ENCODE data around the gene CDKAL1. TPM values are rescaled to one million over a fixed set of nuclear protein-coding genes. Genes with fewer than 3 reads are reported as not detected.
"Not testable (repeated sequence)": the region's sequence is repeated elsewhere in the genome, so short reads cannot be mapped to it uniquely, and the experiment has no call there.

CDKAL1 gene
- total RNA-seq, 2 experiments from 2014 or later = 21.2 to 23.0 TPM

- CTCF ChIA-PET = no interaction called here
- no peaks in the 10 kb centered on the region for H3K4me1 Mint-ChIP-seq
- H3K9me3 Mint-ChIP-seq = no peaks in the 10 kb centered on the region
- H3K27ac Mint-ChIP-seq = no peak overlapping the region
- POLR2A ChIA-PET = no interaction called here
- H3K27me3 Mint-ChIP-seq = no peaks in the 10 kb centered on the region
- no peak for DNase-seq
- peaks cover 4% of the 10 kb centered on the region for H3K36me3 Mint-ChIP-seq (ENCODE audit: low read depth)
- no peak overlapping the region for H3K4me3 Mint-ChIP-seq
Observed at GRCh38 chr6:21087188-21087587, 552.9 kb downstream of the CDKAL1 start.

DNA sequence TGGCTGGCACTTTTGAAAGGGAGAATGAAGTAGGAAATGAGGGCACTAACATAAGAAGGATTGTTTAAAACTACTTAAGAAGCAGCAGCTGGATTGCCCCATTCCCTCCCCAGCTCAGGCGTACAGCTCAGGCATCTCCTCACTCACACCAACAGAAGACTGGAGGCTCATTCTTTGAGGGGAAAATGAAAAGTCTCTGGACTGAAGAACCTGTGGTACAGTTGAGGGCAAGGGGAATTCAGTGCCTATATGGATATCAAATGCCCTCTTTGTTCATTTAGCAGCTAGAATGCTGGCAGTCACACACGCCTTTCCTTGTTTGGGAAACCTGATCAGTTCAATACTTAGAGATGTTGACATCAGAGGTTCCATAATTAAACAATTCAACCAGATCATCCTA is 557.2 kb downstream of the CDKAL1 start:
- POLR2A ChIA-PET = no interaction called here
- CTCF ChIA-PET = no interaction called here
- DNase-seq = no peak
- peaks cover 15% of the 10 kb centered on the region for H3K36me3 Mint-ChIP-seq (ENCODE audit: low read depth)
- no peak overlapping the region for H3K27ac Mint-ChIP-seq
- no peak overlapping the region for H3K4me3 Mint-ChIP-seq
- no peaks in the 10 kb centered on the region for H3K4me1 Mint-ChIP-seq
- no peaks in the 10 kb centered on the region for H3K27me3 Mint-ChIP-seq
- no peaks in the 10 kb centered on the region for H3K9me3 Mint-ChIP-seq

DNA sequence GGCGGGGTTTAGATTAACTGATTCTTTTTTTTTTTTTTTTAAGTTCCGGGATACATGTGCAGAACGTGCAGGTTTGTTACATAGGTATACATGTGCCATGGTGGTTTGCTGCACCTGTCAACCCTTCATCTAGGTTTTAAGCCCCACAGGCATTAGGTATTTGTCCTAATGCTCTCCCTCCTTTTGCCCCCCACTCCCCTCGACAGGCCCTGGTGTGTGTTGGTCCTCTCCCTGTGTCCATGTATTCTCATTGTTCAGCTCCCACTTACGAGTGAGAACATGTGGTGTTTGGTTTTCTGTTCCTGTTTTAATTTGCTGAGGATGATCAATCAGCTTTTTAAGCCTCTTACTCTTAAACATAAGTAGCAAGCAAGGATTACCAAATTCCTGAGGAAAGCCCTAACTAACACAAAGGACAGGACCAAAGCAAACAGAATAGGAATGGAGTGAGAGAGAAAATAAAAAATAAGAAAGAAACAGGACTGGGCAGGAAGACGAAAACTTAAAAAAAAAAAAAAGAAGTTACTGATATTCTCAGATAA is 558.0 kb downstream of the CDKAL1 start:
- H3K27me3 Mint-ChIP-seq, DNase-seq, H3K27ac Mint-ChIP-seq, H3K9me3 Mint-ChIP-seq, H3K4me1 Mint-ChIP-seq, POLR2A ChIA-PET, H3K4me3 Mint-ChIP-seq, CTCF ChIA-PET: not testable (repeated sequence)
- peaks cover 10% of the 10 kb centered on the region for H3K36me3 Mint-ChIP-seq (ENCODE audit: low read depth)

GRCh38 chr6:21095462-21095861 is 561.2 kb downstream of the CDKAL1 start:
- peaks cover 10% of the 10 kb centered on the region for H3K36me3 Mint-ChIP-seq (ENCODE audit: low read depth)
- ChIA-PET POLR2A (no interaction called here), CTCF (no interaction called here)
- H3K4me3 Mint-ChIP-seq = no peak overlapping the region
- no peaks in the 10 kb centered on the region for H3K27me3 Mint-ChIP-seq
- peaks cover 6% of the 10 kb centered on the region for H3K4me1 Mint-ChIP-seq
- H3K27ac Mint-ChIP-seq = no peak overlapping the region
- no peak for DNase-seq
- H3K9me3 Mint-ChIP-seq = no peaks in the 10 kb centered on the region

DNA sequence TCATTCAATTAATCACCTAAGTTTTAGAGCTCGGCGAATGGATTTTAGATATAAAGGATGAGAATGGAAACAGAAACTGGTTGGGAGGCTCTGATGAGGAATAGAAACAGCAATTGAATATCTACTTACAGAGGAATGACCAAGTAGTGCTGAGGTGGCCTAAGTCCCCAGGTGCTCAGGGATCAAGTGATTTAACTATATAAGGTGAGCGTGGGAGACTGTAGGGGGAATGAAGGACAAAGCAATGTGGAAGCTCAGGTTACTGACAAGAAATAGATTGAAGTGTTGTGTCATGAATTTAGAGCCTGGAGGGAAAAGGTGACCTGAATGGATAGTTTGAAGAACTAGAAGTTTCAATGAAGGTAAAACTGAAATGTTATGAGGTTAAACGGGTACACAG is 563.9 kb downstream of the CDKAL1 start:
- H3K27ac Mint-ChIP-seq = no peak overlapping the region
- H3K27me3 Mint-ChIP-seq = no peaks in the 10 kb centered on the region
- no peak overlapping the region for H3K4me3 Mint-ChIP-seq
- no peak for DNase-seq
- ChIA-PET POLR2A (no interaction called here), CTCF (interaction anchor here (1.2 kb wide), 1 partner anchor 24 kb away, joined by 4 read pairs; no protein-coding TSS in a partner anchor)
- H3K36me3 Mint-ChIP-seq (ENCODE audit: low read depth) = peaks cover 2% of the 10 kb centered on the region
- H3K4me1 Mint-ChIP-seq = peaks cover 12% of the 10 kb centered on the region
- no peaks in the 10 kb centered on the region for H3K9me3 Mint-ChIP-seq

- Mint-ChIP-seq H3K4me1 (peaks cover 12% of the 10 kb centered on the region), H3K27ac (no peak overlapping the region), H3K4me3 (no peak overlapping the region), H3K36me3 (ENCODE audit: low read depth) (no peaks in the 10 kb centered on the region), H3K9me3 (no peaks in the 10 kb centered on the region), H3K27me3 (no peaks in the 10 kb centered on the region)
- CTCF ChIA-PET = interaction anchor here (1.2 kb wide), 1 partner anchor 23 kb away, joined by 4 read pairs; no protein-coding TSS in a partner anchor
- DNase-seq = no peak
- POLR2A ChIA-PET = no interaction called here
Observed at GRCh38 chr6:21098744-21099143, 564.5 kb downstream of the CDKAL1 start.

- no peak for DNase-seq
- no peaks in the 10 kb centered on the region for H3K9me3 Mint-ChIP-seq
- H3K27ac Mint-ChIP-seq = no peak overlapping the region
- no peaks in the 10 kb centered on the region for H3K36me3 Mint-ChIP-seq (ENCODE audit: low read depth)
- peaks cover 12% of the 10 kb centered on the region for H3K4me1 Mint-ChIP-seq
- H3K4me3 Mint-ChIP-seq = no peak overlapping the region
- POLR2A ChIA-PET = no interaction called here
- CTCF ChIA-PET = no interaction called here
- no peaks in the 10 kb centered on the region for H3K27me3 Mint-ChIP-seq
Observed at GRCh38 chr6:21099338-21100314, 565.4 kb downstream of the CDKAL1 start.

- CTCF ChIA-PET = no interaction called here
- Mint-ChIP-seq H3K27me3 (no peaks in the 10 kb centered on the region), H3K4me1 (peaks cover 12% of the 10 kb centered on the region), H3K27ac (no peak overlapping the region), H3K4me3 (no peak overlapping the region), H3K9me3 (no peaks in the 10 kb centered on the region), H3K36me3 (ENCODE audit: low read depth) (no peaks in the 10 kb centered on the region)
- no peak for DNase-seq
- POLR2A ChIA-PET = no interaction called here
Observed at GRCh38 chr6:21100991-21101390, 566.7 kb downstream of the CDKAL1 start.

DNA sequence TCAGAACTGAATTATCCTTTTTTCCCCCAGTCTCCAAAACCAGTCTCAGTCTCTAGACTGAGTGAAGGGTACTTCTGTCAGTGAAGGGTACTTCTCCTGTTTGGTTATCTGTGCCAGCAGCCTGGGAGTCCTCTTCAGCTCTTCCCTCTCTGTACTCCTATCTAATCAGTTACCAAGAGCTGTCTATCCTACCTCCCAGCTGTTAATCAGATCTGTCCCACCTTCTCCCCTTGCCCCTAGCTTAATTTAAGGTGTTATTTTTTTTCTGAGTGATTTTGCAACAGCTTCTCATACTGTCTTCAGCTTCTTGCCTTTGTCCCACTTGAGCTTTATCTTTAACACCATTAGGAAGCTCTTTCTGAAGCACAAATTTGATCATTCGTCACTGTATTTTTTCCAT is 567.4 kb downstream of the CDKAL1 start:
- Mint-ChIP-seq H3K9me3 (no peaks in the 10 kb centered on the region), H3K27me3 (no peaks in the 10 kb centered on the region), H3K36me3 (ENCODE audit: low read depth) (no peaks in the 10 kb centered on the region), H3K27ac (no peak overlapping the region), H3K4me1 (peaks cover 14% of the 10 kb centered on the region), H3K4me3 (no peak overlapping the region)
- ChIA-PET CTCF (no interaction called here), POLR2A (no interaction called here)
- no peak for DNase-seq

DNA sequence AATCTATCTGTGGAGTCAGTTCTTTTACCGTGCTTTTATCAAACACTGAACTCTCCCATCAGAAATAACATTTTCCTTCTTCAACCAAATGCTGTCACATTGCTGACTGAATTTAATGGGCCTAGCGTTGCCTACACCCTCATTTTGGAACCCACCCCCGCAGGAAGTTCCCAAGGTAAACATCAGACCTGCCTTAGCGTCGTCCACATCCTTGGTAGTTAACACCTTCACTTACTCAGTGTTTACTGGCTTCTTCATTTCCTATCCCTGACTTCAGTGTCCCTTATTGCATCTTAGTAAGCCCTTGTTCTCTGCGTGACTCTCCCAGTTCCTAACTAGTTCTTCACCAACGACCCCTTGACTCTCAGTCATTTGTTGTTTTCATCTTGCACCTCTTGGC is 567.9 kb downstream of the CDKAL1 start:
- H3K4me3 Mint-ChIP-seq = no peak overlapping the region
- H3K36me3 Mint-ChIP-seq (ENCODE audit: low read depth) = no peaks in the 10 kb centered on the region
- CTCF ChIA-PET = no interaction called here
- DNase-seq = no peak
- H3K27ac Mint-ChIP-seq = no peak overlapping the region
- POLR2A ChIA-PET = no interaction called here
- no peaks in the 10 kb centered on the region for H3K9me3 Mint-ChIP-seq
- H3K27me3 Mint-ChIP-seq = no peaks in the 10 kb centered on the region
- H3K4me1 Mint-ChIP-seq = peaks cover 14% of the 10 kb centered on the region

DNA sequence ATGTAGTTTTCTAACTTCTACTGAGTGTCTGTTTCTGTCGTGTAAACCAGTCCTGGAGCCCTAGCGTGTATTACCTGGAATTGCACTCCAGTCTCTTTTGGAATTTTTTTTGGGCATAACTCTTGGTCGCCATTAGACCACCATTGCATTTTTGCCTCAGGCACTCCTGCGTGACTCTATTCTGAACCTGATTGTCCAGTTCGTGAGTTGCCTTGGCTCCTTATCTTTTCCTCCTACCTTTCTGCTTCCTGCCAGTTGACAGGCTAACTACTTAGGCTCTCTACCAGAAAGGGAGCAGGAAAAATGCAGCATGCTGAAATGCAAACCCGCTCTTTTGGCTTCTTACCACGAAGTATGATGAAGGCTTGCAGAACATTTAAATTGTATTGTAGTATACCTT is 568.4 kb downstream of the CDKAL1 start:
- Mint-ChIP-seq H3K4me1 (peaks cover 14% of the 10 kb centered on the region), H3K36me3 (ENCODE audit: low read depth) (no peaks in the 10 kb centered on the region), H3K27me3 (no peaks in the 10 kb centered on the region), H3K4me3 (no peak overlapping the region), H3K9me3 (no peaks in the 10 kb centered on the region), H3K27ac (no peak overlapping the region)
- CTCF ChIA-PET = no interaction called here
- DNase-seq = no peak
- POLR2A ChIA-PET = no interaction called here

DNA sequence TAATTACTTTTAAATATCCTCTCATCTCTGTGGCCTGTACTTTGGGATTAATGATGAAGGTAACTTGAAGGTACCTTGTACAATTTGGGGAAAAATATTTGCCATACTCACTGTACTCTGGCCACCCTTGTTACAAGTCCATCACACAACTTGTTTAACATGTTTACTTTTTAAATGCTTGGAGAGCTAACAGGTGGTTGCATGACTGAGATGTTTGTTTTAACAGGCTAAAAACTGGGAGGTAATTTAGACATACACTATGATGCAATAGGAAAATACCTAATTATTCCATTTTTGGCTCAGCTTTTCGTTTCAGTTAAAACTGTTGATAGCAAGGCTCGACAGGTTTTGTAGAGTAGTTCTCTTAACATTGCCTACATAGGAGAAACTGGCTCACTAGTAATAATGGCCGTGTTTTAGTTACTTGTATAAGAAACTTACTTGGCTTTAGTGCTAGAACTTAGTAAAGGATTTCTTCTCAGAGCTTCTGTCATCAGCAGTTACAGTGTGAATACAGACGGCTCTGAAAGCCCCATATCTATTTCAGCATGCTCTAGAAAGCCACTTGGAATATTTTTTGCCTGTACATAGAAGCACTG is 569.5 kb downstream of the CDKAL1 start:
- H3K27ac Mint-ChIP-seq = no peak overlapping the region

GRCh38 chr6:21104288-21104687 is 570.0 kb downstream of the CDKAL1 start:
- H3K4me3 Mint-ChIP-seq = no peak overlapping the region
- no peak overlapping the region for H3K27ac Mint-ChIP-seq
- peaks cover 4% of the 10 kb centered on the region for H3K36me3 Mint-ChIP-seq (ENCODE audit: low read depth)
- H3K9me3 Mint-ChIP-seq = no peaks in the 10 kb centered on the region
- H3K4me1 Mint-ChIP-seq = peaks cover 19% of the 10 kb centered on the region
- ChIA-PET CTCF (no interaction called here), POLR2A (no interaction called here)
- H3K27me3 Mint-ChIP-seq = no peaks in the 10 kb centered on the region
- DNase-seq = no peak

More for the DNA sequence above, 569.5 kb downstream of the CDKAL1 start:
- Mint-ChIP-seq H3K9me3 (no peaks in the 10 kb centered on the region), H3K36me3 (ENCODE audit: low read depth) (peaks cover 4% of the 10 kb centered on the region), H3K27me3 (no peaks in the 10 kb centered on the region), H3K4me1 (peaks cover 19% of the 10 kb centered on the region), H3K4me3 (no peak overlapping the region)
- DNase-seq = no peak
- CTCF ChIA-PET = no interaction called here
- POLR2A ChIA-PET = no interaction called here

- Mint-ChIP-seq H3K9me3 (no peaks in the 10 kb centered on the region), H3K27ac (peak overlapping the region; percentile 53)
- CTCF ChIA-PET = no interaction called here
Observed at GRCh38 chr6:21107796-21108195, 573.5 kb downstream of the CDKAL1 start.

More at GRCh38 chr6:21107796-21108195, 573.5 kb downstream of the CDKAL1 start:
- H3K4me3 Mint-ChIP-seq = no peak overlapping the region
- no peaks in the 10 kb centered on the region for H3K27me3 Mint-ChIP-seq
- H3K4me1 Mint-ChIP-seq = peaks cover 7% of the 10 kb centered on the region
- no peak for DNase-seq
- POLR2A ChIA-PET = no interaction called here
- H3K36me3 Mint-ChIP-seq (ENCODE audit: low read depth) = peaks cover 4% of the 10 kb centered on the region

Measured in activated CD4-positive, alpha-beta memory T cell treated with anti-CD3 and anti-CD28 coated beads, Interleukin-2, amount 10 ng/mL, durations not matched to agents 7 days and 5 days (primary cell).